Measurements from ENCODE around the gene HMX1. TPM values are rescaled to one million over a fixed set of nuclear protein-coding genes. Genes with fewer than 3 reads are reported as not detected.

Gene HMX1
- total and polyA plus RNA-seq, 2 donors from 2014 or later: not detected

GRCh38 chr4:8863686-8864682 lies 7.7 kb downstream of the HMX1 start:
- DNase-seq: no peak
- Histone ChIP-seq H3K27me3 (ENCODE audit: control insufficient read depth, insufficient read depth, low read length) (peaks cover 63% of the 10 kb centered on the region), H3K36me3 (ENCODE audit: control insufficient read depth in 2 of 3, insufficient read depth in 3 of 3, low read length in 3 of 3) (no peaks in the 10 kb centered on the region), H3K9me3 (ENCODE audit: control insufficient read depth in 2 of 3, insufficient read depth in 1 of 3, low read length in 3 of 3) (no peaks in the 10 kb centered on the region), H3K4me1 (ENCODE audit: control insufficient read depth in 2 of 3, insufficient read depth in 2 of 3, low read depth in 1 of 3, low read length in 3 of 3) (no peaks in the 10 kb centered on the region), H3K9ac (ENCODE audit: low read length in 3 of 3) (no peak overlapping the region), H3K27ac (ENCODE audit: low read depth in 2 of 2, low read length in 2 of 2) (no peak overlapping the region), H3K4me3 (ENCODE audit: low read length in 3 of 3) (no peak overlapping the region)
- no peak for FAIRE-seq
- intact Hi-C loops (cut with DNase I): no loop called here
- TF ChIP-seq CTCF (IDR thresholded peaks at IDR 0.05; ENCODE audit: borderline replicate concordance, extremely low read depth, insufficient read depth): no peak

- DNase-seq (no peak), FAIRE-seq (no peak)
- Histone ChIP-seq H3K9ac (ENCODE audit: low read length in 3 of 3) (no peak overlapping the region), H3K36me3 (ENCODE audit: control insufficient read depth in 2 of 3, insufficient read depth in 3 of 3, low read length in 3 of 3) (no peaks in the 10 kb centered on the region), H3K4me1 (ENCODE audit: control insufficient read depth in 2 of 3, insufficient read depth in 2 of 3, low read depth in 1 of 3, low read length in 3 of 3) (no peaks in the 10 kb centered on the region), H3K9me3 (ENCODE audit: control insufficient read depth in 2 of 3, insufficient read depth in 1 of 3, low read length in 3 of 3) (no peaks in the 10 kb centered on the region), H3K27me3 (ENCODE audit: control insufficient read depth, insufficient read depth, low read length) (peaks cover 56% of the 10 kb centered on the region), H3K4me3 (ENCODE audit: low read length in 3 of 3) (no peak overlapping the region), H3K27ac (ENCODE audit: low read depth in 2 of 2, low read length in 2 of 2) (no peak overlapping the region)
- TF ChIP-seq CTCF (IDR thresholded peaks at IDR 0.05; ENCODE audit: borderline replicate concordance, extremely low read depth, insufficient read depth): no peak
- intact Hi-C loops (cut with DNase I): no loop called here
Observed at GRCh38 chr4:8862800-8863685, 8.6 kb downstream of the HMX1 start.

- H3K27me3 ChIP-seq (ENCODE audit: control insufficient read depth, insufficient read depth, low read length): peaks cover 58% of the 10 kb centered on the region
- no peak for DNase-seq
- H3K9ac ChIP-seq (ENCODE audit: low read length in 3 of 3): no peak overlapping the region
- no peak overlapping the region for H3K4me3 ChIP-seq (ENCODE audit: low read length in 3 of 3)
- no peak overlapping the region for H3K27ac ChIP-seq (ENCODE audit: low read depth in 2 of 2, low read length in 2 of 2)
- no peaks in the 10 kb centered on the region for H3K9me3 ChIP-seq (ENCODE audit: control insufficient read depth in 2 of 3, insufficient read depth in 1 of 3, low read length in 3 of 3)
- no peaks in the 10 kb centered on the region for H3K4me1 ChIP-seq (ENCODE audit: control insufficient read depth in 2 of 3, insufficient read depth in 2 of 3, low read depth in 1 of 3, low read length in 3 of 3)
- no peak for FAIRE-seq
- H3K36me3 ChIP-seq (ENCODE audit: control insufficient read depth in 2 of 3, insufficient read depth in 3 of 3, low read length in 3 of 3): no peaks in the 10 kb centered on the region
- TF ChIP-seq CTCF (IDR thresholded peaks at IDR 0.05; ENCODE audit: borderline replicate concordance, extremely low read depth, insufficient read depth): no peak
- intact Hi-C loops (cut with DNase I): no loop called here
Observed at GRCh38 chr4:8862334-8862733, 9.3 kb downstream of the HMX1 start.

All from kidney (tissue), 14 donors.